PC-9 (cell line): ENCODE data around the gene CHD5.

Experiments
- EZH2 ChIP-seq: fragments of 200-600 bp; sonication (generic); IDR thresholded peaks from 2 replicates; pipeline ENCODE4 v1.8.0; 2017; ENCODE audit warnings: antibody characterized with exemption, low read depth
- TF ChIP-seq, protein P1 (sequence below): fragments of 200-600 bp; sonication (generic); conservative IDR thresholded peaks from 2 replicates; pipeline ENCODE4 v1.6.1; 2017; ENCODE audit warnings: mixed run types, antibody characterized with exemption, mild to moderate bottlenecking, moderate library complexity

DNA sequence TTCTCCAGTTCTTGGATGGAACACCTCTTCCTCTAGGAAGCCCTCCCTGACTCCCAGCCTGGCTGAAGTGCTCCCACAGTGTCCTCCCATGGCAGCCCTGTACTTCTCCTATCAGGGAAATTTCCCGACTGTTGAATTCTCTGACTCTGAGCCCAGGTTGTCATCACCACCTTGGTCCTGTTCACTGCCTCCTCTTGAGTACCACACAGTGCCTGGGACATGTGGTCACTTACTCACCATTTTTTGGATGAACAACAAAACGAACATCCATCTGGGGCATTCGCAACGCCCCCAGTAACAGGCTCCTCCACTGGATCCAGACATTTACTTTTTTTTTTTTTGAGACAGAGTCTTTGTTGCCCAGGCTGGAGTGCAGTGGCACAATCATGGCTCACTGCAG, 37.4 kb downstream of the CHD5 start:
- TF ChIP-seq, protein P1, sequence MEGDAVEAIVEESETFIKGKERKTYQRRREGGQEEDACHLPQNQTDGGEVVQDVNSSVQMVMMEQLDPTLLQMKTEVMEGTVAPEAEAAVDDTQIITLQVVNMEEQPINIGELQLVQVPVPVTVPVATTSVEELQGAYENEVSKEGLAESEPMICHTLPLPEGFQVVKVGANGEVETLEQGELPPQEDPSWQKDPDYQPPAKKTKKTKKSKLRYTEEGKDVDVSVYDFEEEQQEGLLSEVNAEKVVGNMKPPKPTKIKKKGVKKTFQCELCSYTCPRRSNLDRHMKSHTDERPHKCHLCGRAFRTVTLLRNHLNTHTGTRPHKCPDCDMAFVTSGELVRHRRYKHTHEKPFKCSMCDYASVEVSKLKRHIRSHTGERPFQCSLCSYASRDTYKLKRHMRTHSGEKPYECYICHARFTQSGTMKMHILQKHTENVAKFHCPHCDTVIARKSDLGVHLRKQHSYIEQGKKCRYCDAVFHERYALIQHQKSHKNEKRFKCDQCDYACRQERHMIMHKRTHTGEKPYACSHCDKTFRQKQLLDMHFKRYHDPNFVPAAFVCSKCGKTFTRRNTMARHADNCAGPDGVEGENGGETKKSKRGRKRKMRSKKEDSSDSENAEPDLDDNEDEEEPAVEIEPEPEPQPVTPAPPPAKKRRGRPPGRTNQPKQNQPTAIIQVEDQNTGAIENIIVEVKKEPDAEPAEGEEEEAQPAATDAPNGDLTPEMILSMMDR, result no peak
- TF ChIP-seq EZH2, result no peak
